GM21528 (cell line): ENCODE data around the gene TRMT10A.
"Not testable (repeated sequence)": the region's sequence is repeated elsewhere in the genome, so short reads cannot be mapped to it uniquely, and the experiment has no call there.

Experiments
- ATAC-seq: cut with Tn5 transposase; IDR thresholded peaks from one replicate; pipeline ENCODE4 v1.9.1; 2021; ENCODE audit warnings: mild to moderate bottlenecking, moderate library complexity; ENCODE audit not compliant: unreplicated experiment, low FRiP score

The TRMT10A gene

DNA sequence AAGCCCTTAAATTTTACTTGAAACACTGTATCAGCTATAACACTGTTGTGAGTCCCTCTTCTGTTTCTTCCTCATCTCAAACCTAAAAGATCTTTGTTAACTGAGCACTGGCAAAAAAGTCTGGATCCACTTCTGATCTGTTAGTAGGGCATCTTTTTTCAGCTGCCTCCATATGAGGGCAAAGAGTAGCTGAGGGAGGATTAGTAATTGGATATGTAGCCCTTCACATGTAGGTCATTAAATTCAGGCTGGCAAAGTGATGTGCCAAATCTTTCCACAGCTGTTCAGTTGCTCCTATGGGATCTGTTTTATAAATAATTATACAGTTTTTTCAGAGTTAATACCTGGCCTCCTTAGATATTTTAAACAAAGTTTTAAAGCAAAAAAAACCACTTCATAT lies 1.1 kb upstream of the TRMT10A start:
- ATAC-seq: no peak

DNA sequence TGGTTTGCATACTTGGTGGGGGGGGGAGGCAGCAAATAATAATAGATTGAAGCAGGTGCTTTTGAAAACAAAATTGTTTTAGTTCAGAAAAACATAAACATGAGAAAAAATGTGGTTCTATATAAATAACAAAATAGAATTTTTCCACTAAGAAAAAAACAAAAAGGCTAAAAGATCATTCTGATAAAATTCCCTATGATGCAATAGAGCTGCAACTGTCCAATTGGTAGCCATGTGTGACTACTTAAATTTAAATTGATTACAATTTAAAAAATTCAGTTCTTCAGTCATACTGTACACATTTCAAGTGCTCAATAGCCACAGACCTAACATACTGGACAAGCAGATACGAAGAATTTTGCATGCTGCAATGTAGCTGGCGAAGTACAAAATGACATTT lies 11.0 kb downstream of the TRMT10A start:
- ATAC-seq: no peak

DNA sequence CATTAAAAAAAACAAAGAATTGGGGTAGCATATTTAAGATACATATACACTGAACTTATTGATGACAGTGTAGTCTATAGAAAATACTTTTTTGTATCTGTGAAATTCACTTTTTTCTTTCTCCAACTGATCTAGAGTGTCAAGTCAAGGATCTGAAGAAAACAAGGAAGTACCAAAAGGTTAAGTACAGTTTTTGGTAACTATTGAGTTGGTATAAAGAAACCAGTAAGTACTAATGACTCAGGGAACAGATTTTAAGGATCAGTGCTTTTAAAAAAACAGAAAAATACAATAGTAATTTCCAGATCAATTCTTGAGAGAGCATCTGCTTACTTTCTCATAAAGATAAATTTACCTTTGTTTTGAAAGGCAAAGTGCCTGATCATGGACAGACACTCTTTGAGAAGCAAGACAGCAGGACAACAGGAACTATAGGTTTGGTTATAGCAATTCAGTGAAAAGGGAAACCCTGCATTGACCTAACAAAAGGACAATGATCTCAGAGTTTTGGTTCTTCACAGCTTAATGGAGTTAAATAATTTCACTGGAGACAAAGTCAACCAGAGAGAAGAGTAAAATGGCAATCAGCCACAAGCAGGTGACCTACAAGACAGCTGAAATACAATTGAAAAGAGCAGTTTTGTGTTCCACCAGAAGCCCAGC lies 23.4 kb downstream of the TRMT10A start:
- ATAC-seq: no peak

DNA sequence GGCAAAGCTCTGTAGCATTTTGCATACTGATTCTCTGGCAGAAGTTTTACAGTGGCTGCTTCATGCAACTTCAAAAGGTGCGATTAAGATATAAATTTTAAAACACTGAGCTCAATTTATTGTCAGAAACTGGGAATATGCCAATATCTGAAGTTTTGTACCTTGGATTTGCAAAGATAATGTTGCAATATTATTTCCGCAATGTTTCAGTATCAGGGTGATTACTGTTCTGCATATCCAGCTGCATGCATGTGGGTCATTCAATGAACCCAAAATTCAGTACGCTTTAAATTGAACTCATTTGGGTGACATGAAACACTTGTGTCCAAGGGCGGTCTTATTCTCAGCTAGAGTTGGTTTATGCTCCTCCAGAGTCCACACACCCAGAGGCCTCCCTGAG lies 26.2 kb downstream of the TRMT10A start:
- ATAC-seq: no peak

DNA sequence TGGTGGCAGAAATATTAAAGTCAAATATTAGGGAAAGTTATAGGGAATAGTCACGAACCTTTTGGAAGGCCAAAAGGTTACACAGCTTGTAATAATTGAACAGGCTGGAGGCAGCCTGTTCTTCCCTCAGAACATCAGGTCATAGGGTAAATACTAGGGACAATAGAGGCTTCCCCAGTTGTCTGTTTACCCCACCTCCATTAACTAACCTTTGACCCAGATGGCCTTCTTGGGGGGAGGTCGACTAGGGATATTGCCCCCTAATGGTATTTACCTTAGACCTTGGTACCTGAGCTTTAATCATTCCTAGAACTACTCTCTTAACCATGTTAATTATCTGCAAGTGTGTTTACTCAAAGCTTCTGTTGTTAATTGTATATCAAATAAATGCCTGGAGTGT lies 27.0 kb downstream of the TRMT10A start:
- ATAC-seq: no peak

DNA sequence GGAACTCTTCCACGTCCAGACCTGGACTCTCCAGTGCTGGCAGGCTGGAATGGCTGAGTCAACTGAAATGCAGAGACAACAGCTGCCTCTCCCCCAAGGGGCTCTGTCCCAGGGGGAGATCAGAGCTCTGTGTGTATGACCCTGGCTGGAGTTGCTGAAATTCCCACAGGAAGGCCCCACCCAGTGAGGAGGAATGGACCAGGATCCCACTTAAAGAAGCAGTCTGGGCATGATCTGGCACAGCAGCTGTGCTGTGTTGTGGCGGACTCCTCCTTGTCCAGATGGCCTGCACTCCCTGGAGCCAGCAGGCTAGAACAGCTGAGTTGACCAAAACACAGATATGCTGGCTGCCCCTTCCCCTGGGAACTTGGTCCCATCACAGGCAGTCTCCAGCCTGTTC lies 27.6 kb downstream of the TRMT10A start:
- no peak for ATAC-seq

DNA sequence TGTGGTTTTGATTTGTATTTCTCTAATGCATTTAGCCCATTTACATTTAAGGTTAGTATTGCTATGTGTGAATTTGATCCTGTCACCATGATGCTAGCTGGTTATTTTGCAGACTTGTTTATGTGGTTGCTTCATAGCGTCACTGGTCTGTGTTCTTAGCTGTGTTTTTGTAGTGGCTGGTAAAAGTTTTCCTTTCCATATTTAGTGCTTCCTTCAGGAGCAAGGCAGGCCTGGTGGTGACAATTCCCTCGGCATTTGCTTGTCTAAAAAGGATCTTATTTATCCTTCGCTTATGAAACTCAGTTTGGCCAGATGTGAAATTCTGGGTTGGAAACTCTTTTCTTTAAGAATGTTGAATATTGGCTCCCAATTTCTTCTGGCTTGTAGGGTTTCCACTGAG lies 29.1 kb downstream of the TRMT10A start:
- not testable (repeated sequence) for ATAC-seq

DNA sequence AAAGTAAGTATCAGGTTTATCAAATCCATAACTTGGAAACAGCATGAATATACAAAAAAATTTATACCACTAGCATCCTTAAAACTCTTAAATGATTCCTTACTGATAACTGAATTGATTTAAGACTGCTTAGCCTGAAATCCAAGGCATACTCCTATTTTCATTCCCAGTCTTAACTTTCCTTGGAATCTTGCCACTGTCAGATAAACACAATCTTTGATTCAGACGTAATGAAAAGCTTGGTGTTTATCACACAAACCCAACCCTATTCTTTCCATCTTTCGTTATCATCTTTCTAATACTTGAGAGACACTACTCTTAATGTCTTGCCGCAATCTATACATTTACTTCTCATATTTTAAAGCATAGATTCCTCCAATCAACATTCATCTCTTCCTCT lies 33.9 kb downstream of the TRMT10A start:
- ATAC-seq: no peak

DNA sequence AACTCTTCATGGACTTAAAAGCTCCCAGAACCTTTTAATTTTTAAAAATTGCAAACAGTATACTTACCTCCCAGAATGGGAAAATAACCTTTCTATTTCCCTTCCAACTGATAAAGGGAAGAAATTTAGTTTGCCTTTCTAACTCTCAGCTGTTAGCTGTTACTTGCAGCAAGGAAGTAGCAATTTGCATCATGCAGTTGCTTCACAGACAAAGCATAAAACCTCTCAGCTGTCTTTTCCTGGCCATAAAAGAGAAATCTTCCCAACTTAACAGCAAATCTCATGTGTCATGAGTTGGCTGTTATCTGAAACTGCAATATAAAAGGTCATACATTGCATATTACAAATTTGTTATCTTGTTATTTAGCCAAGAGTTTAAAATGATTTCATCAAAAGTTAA lies 34.6 kb downstream of the TRMT10A start:
- no peak for ATAC-seq

DNA sequence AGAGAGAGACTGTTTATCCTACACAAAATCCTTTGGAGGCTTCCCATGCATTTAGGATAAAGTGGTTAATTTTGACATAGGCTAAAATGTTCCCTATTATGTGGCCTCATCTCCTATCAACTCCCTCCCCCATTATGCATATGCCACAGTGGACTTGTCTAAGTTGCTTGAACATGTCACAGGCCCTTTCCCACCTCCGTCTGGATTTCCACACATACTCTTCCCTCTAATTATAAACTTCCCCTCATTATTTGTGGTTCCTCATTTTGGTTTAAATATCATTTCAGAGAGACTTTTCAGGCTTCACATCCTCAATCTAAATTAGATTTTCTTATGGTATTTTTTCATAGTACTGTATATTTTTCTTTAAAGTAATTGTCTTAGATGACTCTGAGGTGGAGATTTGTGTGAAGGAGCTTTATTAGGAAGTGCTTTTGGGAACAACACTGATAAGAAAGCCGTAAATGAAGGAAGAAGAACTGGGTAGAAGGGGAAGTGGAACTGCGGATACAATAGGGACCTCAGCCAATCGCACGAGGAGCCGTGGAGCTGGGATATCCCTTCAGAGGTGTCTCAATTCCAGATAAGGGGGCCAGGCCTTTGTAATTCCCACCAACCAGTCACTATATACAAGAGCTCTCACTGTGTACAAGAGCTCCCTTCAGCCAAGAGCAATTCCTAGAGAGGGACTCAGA lies 45.1 kb downstream of the TRMT10A start:
- ATAC-seq: no peak

DNA sequence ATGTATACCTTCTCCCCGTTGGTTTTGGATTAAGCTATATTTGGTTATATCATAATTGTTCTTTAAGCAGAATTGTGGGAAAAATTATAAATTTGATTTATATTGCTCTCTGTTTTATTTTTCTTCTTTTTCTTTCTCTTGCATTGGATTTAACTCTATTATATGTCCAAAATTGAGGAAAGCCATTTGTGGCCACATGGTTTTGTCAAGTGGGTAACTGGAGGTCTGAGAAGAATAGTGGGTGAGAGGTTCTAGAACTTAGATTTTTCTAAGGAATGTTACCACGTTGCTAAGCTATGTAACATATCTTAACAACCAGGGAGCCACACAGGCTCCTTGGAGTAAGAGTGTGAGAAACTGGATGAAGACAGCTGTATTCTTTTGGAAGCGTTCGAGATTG lies 53.1 kb downstream of the TRMT10A start, which contains the start of gene C4orf17:
Gene C4orf17, plus strand, starts transcription at position 301 of the 400 bp plus-strand sequence. CDS start 2,061 bp downstream, outside the sequence.
- no peak for ATAC-seq

DNA sequence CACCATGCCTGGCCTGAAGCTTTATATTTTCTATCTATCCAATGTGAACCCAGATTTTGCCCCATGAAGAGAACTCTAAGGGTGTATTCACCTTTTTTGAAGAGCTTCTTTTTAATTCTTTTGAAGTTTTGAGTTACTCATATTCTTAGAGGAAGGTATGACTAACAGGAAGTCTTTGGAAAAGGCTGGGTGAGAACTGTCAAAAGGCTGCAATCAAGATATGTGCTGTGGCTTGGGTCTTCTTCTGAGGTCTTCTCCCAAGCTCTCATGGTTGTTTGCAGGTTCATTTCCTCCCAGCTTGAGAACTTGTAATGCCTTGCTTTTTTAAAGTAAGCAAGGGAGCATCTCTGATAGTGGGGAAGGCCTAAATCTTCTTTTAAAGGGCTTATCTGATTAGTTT lies 56.1 kb downstream of the TRMT10A start:
- no peak for ATAC-seq

DNA sequence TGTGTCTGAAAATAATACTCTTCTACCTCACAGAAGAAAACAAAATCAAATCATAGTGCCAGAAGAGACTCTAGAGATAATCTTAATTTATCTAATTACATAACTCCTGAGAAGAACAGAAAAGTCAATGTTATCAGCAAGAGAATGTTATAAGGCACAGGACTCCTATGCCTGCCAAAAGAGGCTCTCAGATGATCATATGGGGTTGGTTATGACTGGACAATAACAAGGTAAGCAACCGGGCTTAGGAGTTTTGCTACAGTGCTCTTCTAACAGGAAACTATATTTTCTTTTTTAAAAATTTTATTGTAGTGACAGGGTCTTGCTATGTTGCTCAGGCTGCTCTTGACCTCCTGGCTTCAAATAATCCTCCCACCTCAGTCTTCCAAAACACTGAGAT lies 56.5 kb downstream of the TRMT10A start:
- ATAC-seq: no peak

DNA sequence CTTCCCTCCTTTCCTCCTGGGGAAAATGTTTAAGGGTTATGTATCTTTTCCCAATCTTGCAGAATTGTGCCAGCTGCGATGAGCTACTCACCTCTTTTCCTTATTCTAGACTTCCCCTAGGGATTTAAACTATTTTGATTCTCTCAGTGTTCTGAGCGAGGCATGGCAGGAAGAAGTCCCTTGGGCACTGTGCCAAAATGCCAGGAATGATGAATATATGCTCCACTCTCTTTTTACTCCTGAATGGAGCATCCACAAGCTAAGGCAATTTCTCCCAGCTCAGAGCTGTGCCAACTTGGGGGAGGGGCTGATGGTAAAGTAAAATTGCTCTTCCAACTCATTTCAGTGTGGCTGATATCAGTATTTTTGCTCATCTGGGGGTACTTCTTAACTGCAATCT lies 57.1 kb downstream of the TRMT10A start:
- ATAC-seq: no peak

DNA sequence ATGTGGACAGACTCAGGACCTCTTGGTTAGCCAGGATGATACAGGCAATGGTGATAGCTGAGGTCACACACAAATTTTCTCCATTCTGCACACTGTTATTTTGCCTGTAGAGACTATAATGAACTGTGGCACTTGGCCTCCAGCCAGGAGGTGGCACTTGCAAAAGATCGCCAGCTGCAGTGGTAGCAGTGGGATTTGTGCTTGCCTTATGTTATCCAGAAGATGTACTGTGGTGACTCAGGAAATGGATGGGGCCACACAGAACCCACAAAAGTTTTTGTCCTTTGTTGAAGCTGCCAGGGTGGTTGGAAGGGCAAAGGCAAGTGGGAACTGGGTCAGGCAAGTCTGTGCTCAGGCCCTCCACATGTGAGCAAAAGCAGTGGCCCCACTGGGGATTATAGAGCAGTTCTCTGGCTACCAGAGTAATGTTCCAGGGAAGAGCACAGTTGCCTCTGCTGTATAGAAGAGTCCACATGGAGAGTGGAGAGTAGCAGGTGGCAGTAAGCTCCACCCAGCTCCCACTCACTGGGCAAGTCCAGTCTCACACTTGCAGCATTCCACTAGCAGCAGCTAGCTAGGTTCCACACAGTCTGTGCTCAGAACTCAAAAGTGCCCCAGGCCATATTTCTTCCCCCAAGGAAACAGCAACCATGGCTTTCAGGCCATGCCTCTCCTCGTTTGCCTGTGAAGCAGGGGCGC lies 58.9 kb downstream of the TRMT10A start:
- no peak for ATAC-seq
